NT2/D1 (cell line): ENCODE measurements around the gene ADAMTS16.

Experiments used
- DNase-seq: peaks from one replicate; pipeline ENCODE4 v3.0.0-alpha.2; 2011; ENCODE audit warnings: low read depth, low spot score
- H3K27me3 ChIP-seq: 2 replicates; pipeline ENCODE4 v1.6.0; 2011; ENCODE audit warnings: mild to moderate bottlenecking; ENCODE audit not compliant: insufficient read length, insufficient read depth
- H3K36me3 ChIP-seq: 2 replicates; pipeline ENCODE4 v1.6.1; 2011; ENCODE audit warnings: mild to moderate bottlenecking, low read length, mixed read lengths; ENCODE audit not compliant: insufficient read depth, insufficient read length
- H3K4me1 ChIP-seq: 2 replicates; pipeline ENCODE4 v1.5.1; 2011; ENCODE audit not compliant: insufficient read depth, insufficient read length
- H3K4me3 ChIP-seq: 2 replicates; pipeline ENCODE4 v1.5.1; 2011; ENCODE audit warnings: low read depth; ENCODE audit not compliant: insufficient read length
- H3K9ac ChIP-seq: 2 replicates; pipeline ENCODE4 v1.6.0; 2011; ENCODE audit warnings: low read depth; ENCODE audit not compliant: insufficient read length
- H3K9me3 ChIP-seq: 2 replicates; pipeline ENCODE4 v1.5.1; 2011; ENCODE audit warnings: mild to moderate bottlenecking, low read length; ENCODE audit not compliant: insufficient read depth
- SUZ12 ChIP-seq: IDR thresholded peaks from 2 replicates; pipeline ENCODE4 v1.6.1; 2011; ENCODE audit not compliant: insufficient read length, insufficient read depth; ENCODE audit errors: extremely low read depth
- YY1 ChIP-seq: IDR thresholded peaks from 2 replicates; pipeline ENCODE4 v1.6.1; 2011; ENCODE audit not compliant: insufficient read length, insufficient read depth
- ZNF274 ChIP-seq: IDR thresholded peaks from 2 replicates; pipeline ENCODE4 v1.6.1; 2011; ENCODE audit warnings: mild to moderate bottlenecking, low read depth, low read length

The ADAMTS16 gene

GRCh38 chr5:5188376-5189050 is 48.4 kb downstream of the ADAMTS16 start:
- TF ChIP-seq ZNF274 (no peak), SUZ12 (no peak), YY1 (no peak)
- DNase-seq: no peak
- H3K27me3 ChIP-seq: no peaks in the 10 kb centered on the region
- no peak overlapping the region for H3K9ac ChIP-seq
- no peak overlapping the region for H3K4me3 ChIP-seq
- H3K9me3 ChIP-seq: no peaks in the 10 kb centered on the region
- no peaks in the 10 kb centered on the region for H3K36me3 ChIP-seq
- peaks cover 1% of the 10 kb centered on the region for H3K4me1 ChIP-seq

DNA sequence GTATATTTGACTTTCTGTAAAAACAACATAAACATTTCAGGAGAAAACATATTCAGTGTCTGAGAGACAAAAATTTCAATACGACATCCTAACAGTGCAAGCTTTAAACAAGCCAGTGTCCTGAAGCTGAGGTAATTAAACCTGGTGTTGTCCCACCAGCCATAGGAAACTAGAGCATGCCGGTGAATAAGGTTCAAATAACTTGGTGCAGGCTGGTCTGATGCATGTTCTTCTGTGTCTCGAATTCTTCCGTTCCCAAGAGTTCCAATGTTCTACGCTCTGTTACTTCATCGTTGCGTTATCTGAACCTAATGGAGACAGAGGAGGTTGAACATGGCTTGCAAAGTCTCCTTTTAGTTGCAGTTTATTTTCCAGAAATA is 48.9 kb downstream of the ADAMTS16 start:
- Histone ChIP-seq H3K4me3 (no peak overlapping the region), H3K4me1 (no peaks in the 10 kb centered on the region), H3K36me3 (no peaks in the 10 kb centered on the region), H3K27me3 (no peaks in the 10 kb centered on the region), H3K9me3 (no peaks in the 10 kb centered on the region), H3K9ac (no peak overlapping the region)
- no peak for DNase-seq
- TF ChIP-seq SUZ12 (no peak), ZNF274 (no peak), YY1 (no peak)

DNA sequence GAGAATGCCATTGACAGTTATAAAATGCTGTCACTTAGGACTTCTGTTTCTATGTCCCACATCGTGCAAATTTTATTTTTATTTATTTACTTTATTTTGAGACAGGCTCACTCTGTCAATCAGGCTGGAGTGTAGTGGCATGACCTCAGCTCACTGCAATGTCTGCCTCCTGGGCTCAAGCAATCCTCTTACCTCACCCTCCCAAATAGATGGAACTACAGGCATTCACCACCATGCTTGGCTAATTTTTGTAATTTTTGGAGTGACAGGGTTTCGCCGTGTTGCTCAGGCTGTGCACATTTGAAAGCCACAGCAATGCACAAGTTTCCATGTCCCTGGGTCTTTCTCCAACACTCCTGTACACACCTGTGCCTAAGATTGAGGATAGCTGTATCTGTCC is 51.8 kb downstream of the ADAMTS16 start:
- Histone ChIP-seq H3K9me3 (no peaks in the 10 kb centered on the region), H3K4me1 (no peaks in the 10 kb centered on the region), H3K9ac (no peak overlapping the region), H3K27me3 (no peaks in the 10 kb centered on the region), H3K36me3 (no peaks in the 10 kb centered on the region), H3K4me3 (no peak overlapping the region)
- TF ChIP-seq ZNF274 (no peak), YY1 (no peak)
- DNase-seq: no peak

GRCh38 chr5:5192681-5193080 is 52.6 kb downstream of the ADAMTS16 start:
- no peak overlapping the region for H3K9ac ChIP-seq
- H3K27me3 ChIP-seq: no peaks in the 10 kb centered on the region
- TF ChIP-seq SUZ12 (no peak), ZNF274 (no peak), YY1 (no peak)
- no peak overlapping the region for H3K4me3 ChIP-seq
- H3K4me1 ChIP-seq: no peaks in the 10 kb centered on the region
- H3K9me3 ChIP-seq: no peaks in the 10 kb centered on the region
- H3K36me3 ChIP-seq: no peaks in the 10 kb centered on the region
- DNase-seq: no peak

- H3K4me1 ChIP-seq: peaks cover 2% of the 10 kb centered on the region
- TF ChIP-seq SUZ12 (no peak), ZNF274 (no peak), YY1 (no peak)
- H3K36me3 ChIP-seq: no peaks in the 10 kb centered on the region
- no peaks in the 10 kb centered on the region for H3K9me3 ChIP-seq
- no peak overlapping the region for H3K4me3 ChIP-seq
- no peak overlapping the region for H3K9ac ChIP-seq
- no peaks in the 10 kb centered on the region for H3K27me3 ChIP-seq
- no peak for DNase-seq
Measured at GRCh38 chr5:5195128-5195918, 55.2 kb downstream of the ADAMTS16 start.

DNA sequence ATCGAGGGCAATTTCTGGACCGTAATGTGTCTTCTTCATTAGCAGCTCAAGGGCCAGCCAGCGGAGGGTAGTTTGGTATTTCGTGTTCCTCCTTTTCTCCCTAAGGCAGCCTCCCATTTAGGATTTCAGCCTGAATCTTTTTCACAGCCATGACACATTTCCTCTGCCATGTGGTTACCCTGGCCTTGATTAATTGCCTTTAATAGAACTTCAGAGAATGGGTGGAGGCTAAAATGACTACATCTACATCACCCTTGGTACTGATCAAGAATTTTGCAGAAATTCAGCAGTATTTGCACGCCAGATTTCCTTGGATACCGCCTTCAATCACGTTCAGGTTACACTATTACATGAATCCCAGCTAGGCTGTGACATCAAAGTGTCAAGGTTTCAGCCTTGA is 58.0 kb downstream of the ADAMTS16 start:
- no peaks in the 10 kb centered on the region for H3K27me3 ChIP-seq
- DNase-seq: no peak
- TF ChIP-seq SUZ12: no peak
- no peak for TF ChIP-seq ZNF274
- no peak for TF ChIP-seq YY1

DNA sequence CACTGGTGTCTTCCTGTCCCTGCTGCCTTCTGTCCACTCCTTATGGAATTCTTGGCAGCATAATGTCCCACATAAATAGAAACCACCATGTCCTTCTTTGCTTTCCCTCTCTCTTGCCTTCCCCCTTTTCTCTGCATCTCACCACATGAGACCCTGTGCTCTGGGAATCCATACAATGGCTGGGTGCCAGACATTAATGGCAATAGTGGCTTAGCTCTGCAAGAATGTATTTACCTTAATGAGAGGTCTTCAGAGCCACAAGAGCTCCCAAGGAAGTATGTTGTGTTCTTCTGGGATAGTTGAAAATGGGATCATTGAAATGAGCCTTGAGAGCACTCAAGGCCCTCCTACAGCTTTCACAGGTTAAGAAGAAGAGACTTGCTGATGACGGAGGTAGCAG is 58.7 kb downstream of the ADAMTS16 start:
- Histone ChIP-seq H3K4me1 (peaks cover 2% of the 10 kb centered on the region), H3K4me3 (no peak overlapping the region), H3K36me3 (no peaks in the 10 kb centered on the region), H3K9me3 (no peaks in the 10 kb centered on the region), H3K9ac (no peak overlapping the region), H3K27me3 (no peaks in the 10 kb centered on the region)
- TF ChIP-seq ZNF274 (no peak), SUZ12 (no peak), YY1 (no peak)
- DNase-seq: no peak

More for the DNA sequence above, 58.0 kb downstream of the ADAMTS16 start:
- Histone ChIP-seq H3K4me3 (no peak overlapping the region), H3K9me3 (no peaks in the 10 kb centered on the region), H3K36me3 (no peaks in the 10 kb centered on the region), H3K9ac (no peak overlapping the region), H3K4me1 (peaks cover 2% of the 10 kb centered on the region)
